HG03378 (cell line): Measurements from ENCODE around the gene ADCYAP1R1.
"Not testable (repeated sequence)": the region's sequence is repeated elsewhere in the genome, so short reads cannot be mapped to it uniquely, and the experiment has no call there.

ENCODE experiments used
- ATAC-seq: cut with Tn5 transposase; IDR thresholded peaks from one replicate; pipeline ENCODE4 v1.9.1; 2021; ENCODE audit warnings: mild to moderate bottlenecking, moderate library complexity; ENCODE audit not compliant: unreplicated experiment

The ADCYAP1R1 gene

GRCh38 chr7:31126976-31127375 lies 74.9 kb downstream of the ADCYAP1R1 start:
- ATAC-seq: no peak

- no peak for ATAC-seq
Measured at GRCh38 chr7:31129067-31129466, 77.0 kb downstream of the ADCYAP1R1 start.

- no peak for ATAC-seq
Measured at GRCh38 chr7:31133497-31133896, 81.4 kb downstream of the ADCYAP1R1 start.

GRCh38 chr7:31134246-31135188 lies 82.4 kb downstream of the ADCYAP1R1 start:
- peak; percentile 81 for ATAC-seq

GRCh38 chr7:31137234-31137633 lies 85.1 kb downstream of the ADCYAP1R1 start:
- no peak for ATAC-seq

- no peak for ATAC-seq
Measured at GRCh38 chr7:31145339-31145738, 93.2 kb downstream of the ADCYAP1R1 start.

GRCh38 chr7:31146030-31146429 lies 93.9 kb downstream of the ADCYAP1R1 start:
- ATAC-seq: no peak

GRCh38 chr7:31146538-31146937 lies 94.4 kb downstream of the ADCYAP1R1 start:
- no peak for ATAC-seq

GRCh38 chr7:31151849-31152248 lies 99.7 kb downstream of the ADCYAP1R1 start:
- ATAC-seq: no peak

- not testable (repeated sequence) for ATAC-seq
Measured at GRCh38 chr7:31153318-31153717, 101.2 kb downstream of the ADCYAP1R1 start.

- ATAC-seq: no peak
Measured at GRCh38 chr7:31160941-31161340, 108.8 kb downstream of the ADCYAP1R1 start.
